Measurements from ENCODE around the gene IGSF8. TPM values are rescaled to one million over a fixed set of nuclear protein-coding genes. Genes with fewer than 3 reads are reported as not detected.

Gene IGSF8
- polyA plus RNA-seq, 1 of the 3 experiments (the other 2 are of a cell fraction), result 67.9 TPM

DNA sequence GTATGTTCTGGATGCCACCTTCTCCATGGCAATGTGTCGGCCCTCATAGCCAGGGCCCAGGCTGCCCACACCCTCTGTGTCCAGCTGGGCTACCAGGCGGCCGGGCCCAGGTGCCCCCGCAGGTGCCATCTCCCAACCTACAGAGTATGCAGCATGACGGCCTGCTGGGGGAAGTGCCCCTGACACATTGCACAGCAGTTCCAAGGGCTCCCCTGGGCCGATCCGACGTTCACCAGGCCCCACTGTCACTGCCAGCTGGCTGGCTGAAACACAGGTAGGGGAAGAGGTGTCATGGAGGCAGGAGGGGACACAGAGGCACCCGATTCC lies 5.4 kb downstream of the IGSF8 start:
- H3K36me3 ChIP-seq (replicated peaks in 1 of 2; ENCODE audit: control insufficient read depth in 1 of 2, insufficient read depth in 2 of 2, low read length in 1 of 2), result peaks cover 0 to 9% of the 10 kb centered on the region in 2 experiments
- no peak overlapping the region for H3K4me3 ChIP-seq (ENCODE audit: low read depth in 2 of 2, low read length in 1 of 2)
- no peak for DNase-seq
- H4K20me1 ChIP-seq (ENCODE audit: insufficient read depth), result no peaks in the 10 kb centered on the region
- no peaks in the 10 kb centered on the region for H3F3A ChIP-seq (replicated peaks; ENCODE audit: insufficient read depth)
- no peaks in the 10 kb centered on the region for H3K79me2 ChIP-seq (ENCODE audit: insufficient read depth)
- no peaks in the 10 kb centered on the region for H3K27me3 ChIP-seq (ENCODE audit: insufficient read depth)
- CTCF ChIA-PET, result interaction anchor here (1.1 to 8.4 kb wide), 5 partner anchors 8 to 159 kb away, joined by 3 to 132 read pairs (median 5); partner anchors contain the start of gene KCNJ9
- H3K4me1 ChIP-seq (ENCODE audit: control insufficient read depth in 1 of 2, insufficient read depth in 2 of 2, low read depth in 1 of 2, low read length in 1 of 2), result peaks cover 7 to 17% of the 10 kb centered on the region in 2 experiments; a peak in 1 of 4 replicates
- no peaks in the 10 kb centered on the region for H3K9me3 ChIP-seq
- no peaks in the 10 kb centered on the region for H3K9me2 ChIP-seq
- no peak overlapping the region for H2AFZ ChIP-seq (ENCODE audit: low read depth)
- no peak overlapping the region for H3K9ac ChIP-seq
- H3K4me2 ChIP-seq, result no peak overlapping the region
- 93% methylated on average over 6 of the region's 9 CpGs for WGBS (ENCODE audit: low lambda C conversion rate)
- POLR2A ChIA-PET, result no interaction called here
- TF ChIP-seq, protein P1, sequence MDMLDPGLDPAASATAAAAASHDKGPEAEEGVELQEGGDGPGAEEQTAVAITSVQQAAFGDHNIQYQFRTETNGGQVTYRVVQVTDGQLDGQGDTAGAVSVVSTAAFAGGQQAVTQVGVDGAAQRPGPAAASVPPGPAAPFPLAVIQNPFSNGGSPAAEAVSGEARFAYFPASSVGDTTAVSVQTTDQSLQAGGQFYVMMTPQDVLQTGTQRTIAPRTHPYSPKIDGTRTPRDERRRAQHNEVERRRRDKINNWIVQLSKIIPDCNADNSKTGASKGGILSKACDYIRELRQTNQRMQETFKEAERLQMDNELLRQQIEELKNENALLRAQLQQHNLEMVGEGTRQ (IDR thresholded peaks at IDR 0.05; ENCODE audit: borderline replicate concordance, low read depth, low read length), result no peak
- TF ChIP-seq RXRA (IDR thresholded peaks at IDR 0.05; ENCODE audit: borderline replicate concordance, low read depth), result no peak
- no peak for TF ChIP-seq YY1 (IDR thresholded peaks at IDR 0.05; ENCODE audit: low read depth)
- TF ChIP-seq, protein P2, sequence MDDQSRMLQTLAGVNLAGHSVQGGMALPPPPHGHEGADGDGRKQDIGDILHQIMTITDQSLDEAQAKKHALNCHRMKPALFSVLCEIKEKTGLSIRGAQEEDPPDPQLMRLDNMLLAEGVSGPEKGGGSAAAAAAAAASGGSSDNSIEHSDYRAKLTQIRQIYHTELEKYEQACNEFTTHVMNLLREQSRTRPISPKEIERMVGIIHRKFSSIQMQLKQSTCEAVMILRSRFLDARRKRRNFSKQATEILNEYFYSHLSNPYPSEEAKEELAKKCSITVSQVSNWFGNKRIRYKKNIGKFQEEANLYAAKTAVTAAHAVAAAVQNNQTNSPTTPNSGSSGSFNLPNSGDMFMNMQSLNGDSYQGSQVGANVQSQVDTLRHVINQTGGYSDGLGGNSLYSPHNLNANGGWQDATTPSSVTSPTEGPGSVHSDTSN (IDR thresholded peaks at IDR 0.05), result no peak
- TF ChIP-seq MXI1 (IDR thresholded peaks at IDR 0.05; ENCODE audit: low read depth, low read length), result no peak
- TF ChIP-seq, protein P3, sequence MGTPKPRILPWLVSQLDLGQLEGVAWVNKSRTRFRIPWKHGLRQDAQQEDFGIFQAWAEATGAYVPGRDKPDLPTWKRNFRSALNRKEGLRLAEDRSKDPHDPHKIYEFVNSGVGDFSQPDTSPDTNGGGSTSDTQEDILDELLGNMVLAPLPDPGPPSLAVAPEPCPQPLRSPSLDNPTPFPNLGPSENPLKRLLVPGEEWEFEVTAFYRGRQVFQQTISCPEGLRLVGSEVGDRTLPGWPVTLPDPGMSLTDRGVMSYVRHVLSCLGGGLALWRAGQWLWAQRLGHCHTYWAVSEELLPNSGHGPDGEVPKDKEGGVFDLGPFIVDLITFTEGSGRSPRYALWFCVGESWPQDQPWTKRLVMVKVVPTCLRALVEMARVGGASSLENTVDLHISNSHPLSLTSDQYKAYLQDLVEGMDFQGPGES (IDR thresholded peaks at IDR 0.05; ENCODE audit: low read depth, low read length), result no peak
- TF ChIP-seq, protein P4, sequence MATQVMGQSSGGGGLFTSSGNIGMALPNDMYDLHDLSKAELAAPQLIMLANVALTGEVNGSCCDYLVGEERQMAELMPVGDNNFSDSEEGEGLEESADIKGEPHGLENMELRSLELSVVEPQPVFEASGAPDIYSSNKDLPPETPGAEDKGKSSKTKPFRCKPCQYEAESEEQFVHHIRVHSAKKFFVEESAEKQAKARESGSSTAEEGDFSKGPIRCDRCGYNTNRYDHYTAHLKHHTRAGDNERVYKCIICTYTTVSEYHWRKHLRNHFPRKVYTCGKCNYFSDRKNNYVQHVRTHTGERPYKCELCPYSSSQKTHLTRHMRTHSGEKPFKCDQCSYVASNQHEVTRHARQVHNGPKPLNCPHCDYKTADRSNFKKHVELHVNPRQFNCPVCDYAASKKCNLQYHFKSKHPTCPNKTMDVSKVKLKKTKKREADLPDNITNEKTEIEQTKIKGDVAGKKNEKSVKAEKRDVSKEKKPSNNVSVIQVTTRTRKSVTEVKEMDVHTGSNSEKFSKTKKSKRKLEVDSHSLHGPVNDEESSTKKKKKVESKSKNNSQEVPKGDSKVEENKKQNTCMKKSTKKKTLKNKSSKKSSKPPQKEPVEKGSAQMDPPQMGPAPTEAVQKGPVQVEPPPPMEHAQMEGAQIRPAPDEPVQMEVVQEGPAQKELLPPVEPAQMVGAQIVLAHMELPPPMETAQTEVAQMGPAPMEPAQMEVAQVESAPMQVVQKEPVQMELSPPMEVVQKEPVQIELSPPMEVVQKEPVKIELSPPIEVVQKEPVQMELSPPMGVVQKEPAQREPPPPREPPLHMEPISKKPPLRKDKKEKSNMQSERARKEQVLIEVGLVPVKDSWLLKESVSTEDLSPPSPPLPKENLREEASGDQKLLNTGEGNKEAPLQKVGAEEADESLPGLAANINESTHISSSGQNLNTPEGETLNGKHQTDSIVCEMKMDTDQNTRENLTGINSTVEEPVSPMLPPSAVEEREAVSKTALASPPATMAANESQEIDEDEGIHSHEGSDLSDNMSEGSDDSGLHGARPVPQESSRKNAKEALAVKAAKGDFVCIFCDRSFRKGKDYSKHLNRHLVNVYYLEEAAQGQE (IDR thresholded peaks at IDR 0.05; ENCODE audit: low read depth, low read length), result no peak
- no peak for TF ChIP-seq TEAD4 (IDR thresholded peaks at IDR 0.05; ENCODE audit: borderline replicate concordance, insufficient read depth)
- TF ChIP-seq, protein P5, sequence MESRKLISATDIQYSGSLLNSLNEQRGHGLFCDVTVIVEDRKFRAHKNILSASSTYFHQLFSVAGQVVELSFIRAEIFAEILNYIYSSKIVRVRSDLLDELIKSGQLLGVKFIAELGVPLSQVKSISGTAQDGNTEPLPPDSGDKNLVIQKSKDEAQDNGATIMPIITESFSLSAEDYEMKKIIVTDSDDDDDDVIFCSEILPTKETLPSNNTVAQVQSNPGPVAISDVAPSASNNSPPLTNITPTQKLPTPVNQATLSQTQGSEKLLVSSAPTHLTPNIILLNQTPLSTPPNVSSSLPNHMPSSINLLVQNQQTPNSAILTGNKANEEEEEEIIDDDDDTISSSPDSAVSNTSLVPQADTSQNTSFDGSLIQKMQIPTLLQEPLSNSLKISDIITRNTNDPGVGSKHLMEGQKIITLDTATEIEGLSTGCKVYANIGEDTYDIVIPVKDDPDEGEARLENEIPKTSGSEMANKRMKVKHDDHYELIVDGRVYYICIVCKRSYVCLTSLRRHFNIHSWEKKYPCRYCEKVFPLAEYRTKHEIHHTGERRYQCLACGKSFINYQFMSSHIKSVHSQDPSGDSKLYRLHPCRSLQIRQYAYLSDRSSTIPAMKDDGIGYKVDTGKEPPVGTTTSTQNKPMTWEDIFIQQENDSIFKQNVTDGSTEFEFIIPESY (IDR thresholded peaks at IDR 0.05; ENCODE audit: borderline replicate concordance, low read depth), result no peak
- no peak for TF ChIP-seq SIN3A (IDR thresholded peaks at IDR 0.05; ENCODE audit: borderline replicate concordance, low read depth, low read length)
- no peak for TF ChIP-seq EZH2phosphoT487 (IDR thresholded peaks at IDR 0.05; ENCODE audit: borderline replicate concordance, low read depth)
- TF ChIP-seq CHD2 (IDR thresholded peaks at IDR 0.05; ENCODE audit: low read length, partially characterized antibody), result no peak
- TF ChIP-seq, protein P6, sequence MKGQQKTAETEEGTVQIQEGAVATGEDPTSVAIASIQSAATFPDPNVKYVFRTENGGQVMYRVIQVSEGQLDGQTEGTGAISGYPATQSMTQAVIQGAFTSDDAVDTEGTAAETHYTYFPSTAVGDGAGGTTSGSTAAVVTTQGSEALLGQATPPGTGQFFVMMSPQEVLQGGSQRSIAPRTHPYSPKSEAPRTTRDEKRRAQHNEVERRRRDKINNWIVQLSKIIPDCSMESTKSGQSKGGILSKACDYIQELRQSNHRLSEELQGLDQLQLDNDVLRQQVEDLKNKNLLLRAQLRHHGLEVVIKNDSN (IDR thresholded peaks at IDR 0.05; ENCODE audit: borderline replicate concordance, low read depth), result no peak
- no peak for TF ChIP-seq RAD21 (IDR thresholded peaks at IDR 0.05; ENCODE audit: low read length)
- no peak for TF ChIP-seq NFIC (IDR thresholded peaks at IDR 0.05; ENCODE audit: borderline replicate concordance)
- TF ChIP-seq GATA2 (CRISPR knock-in tag; IDR thresholded peaks at IDR 0.05), result no peak
- TF ChIP-seq, protein P7, sequence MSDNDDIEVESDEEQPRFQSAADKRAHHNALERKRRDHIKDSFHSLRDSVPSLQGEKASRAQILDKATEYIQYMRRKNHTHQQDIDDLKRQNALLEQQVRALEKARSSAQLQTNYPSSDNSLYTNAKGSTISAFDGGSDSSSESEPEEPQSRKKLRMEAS (IDR thresholded peaks at IDR 0.05; ENCODE audit: low read depth), result no peak
- no peak for TF ChIP-seq TAF1 (IDR thresholded peaks at IDR 0.05; ENCODE audit: borderline replicate concordance, low read depth, low read length)
- H3K27ac ChIP-seq (ENCODE audit: low read depth in 2 of 2, low read length in 1 of 2), result no peak overlapping the region

Data from SK-N-SH (cell line).